Uterus (tissue), 2 donors: Measurements from ENCODE around the gene PHACTR2.

ENCODE experiments used
- CTCF ChIP-seq, 4 experiments: fragments of 200-600 bp in 2 of 4; fragments of 450-650 bp in 2 of 4; sonication (generic) in 2 of 4; IDR thresholded peaks; one replicate each; pipeline ENCODE4 v1.5.1; 2016 to 2019; ENCODE audit warnings: antibody characterized with exemption in 4 of 4, mild to moderate bottlenecking in 2 of 4, moderate library complexity in 1 of 4
- POLR2A ChIP-seq, 2 donors: fragments of 450-650 bp; IDR thresholded peaks; one replicate each; pipeline ENCODE4 v1.6.1; 2016; ENCODE audit warnings: antibody characterized with exemption in 2 of 2, mild to moderate bottlenecking in 1 of 2, moderate library complexity in 1 of 2

- TF ChIP-seq CTCF (IDR thresholded peaks at IDR 0.05) (no peak), POLR2A (IDR thresholded peaks at IDR 0.05) (no peak)
These were observed 125.2 kb downstream of the PHACTR2 start for GRCh38 chr6:143802833-143803565.
